Breast epithelium (tissue), 3 donors: ENCODE results near the gene NAB1.

Source experiments
- POLR2A ChIP-seq: fragments of 450-650 bp; IDR thresholded peaks from one replicate; pipeline ENCODE4 v1.6.1; 2016; ENCODE audit warnings: antibody characterized with exemption, mild to moderate bottlenecking, moderate library complexity
- POLR2AphosphoS5 ChIP-seq, 3 donors: sonication (generic); formaldehyde crosslinking; IDR thresholded peaks; one replicate each; pipeline ENCODE4 v1.6.1; 2017; ENCODE audit warnings: antibody characterized with exemption in 3 of 3
- TF ChIP-seq, protein P1 (sequence below), 3 donors: fragments of 450-650 bp; IDR thresholded peaks; one replicate each; pipeline ENCODE4 v1.5.1; 2016 to 2017; ENCODE audit warnings: antibody characterized with exemption in 3 of 3, mild to moderate bottlenecking in 3 of 3, moderate library complexity in 3 of 3

DNA sequence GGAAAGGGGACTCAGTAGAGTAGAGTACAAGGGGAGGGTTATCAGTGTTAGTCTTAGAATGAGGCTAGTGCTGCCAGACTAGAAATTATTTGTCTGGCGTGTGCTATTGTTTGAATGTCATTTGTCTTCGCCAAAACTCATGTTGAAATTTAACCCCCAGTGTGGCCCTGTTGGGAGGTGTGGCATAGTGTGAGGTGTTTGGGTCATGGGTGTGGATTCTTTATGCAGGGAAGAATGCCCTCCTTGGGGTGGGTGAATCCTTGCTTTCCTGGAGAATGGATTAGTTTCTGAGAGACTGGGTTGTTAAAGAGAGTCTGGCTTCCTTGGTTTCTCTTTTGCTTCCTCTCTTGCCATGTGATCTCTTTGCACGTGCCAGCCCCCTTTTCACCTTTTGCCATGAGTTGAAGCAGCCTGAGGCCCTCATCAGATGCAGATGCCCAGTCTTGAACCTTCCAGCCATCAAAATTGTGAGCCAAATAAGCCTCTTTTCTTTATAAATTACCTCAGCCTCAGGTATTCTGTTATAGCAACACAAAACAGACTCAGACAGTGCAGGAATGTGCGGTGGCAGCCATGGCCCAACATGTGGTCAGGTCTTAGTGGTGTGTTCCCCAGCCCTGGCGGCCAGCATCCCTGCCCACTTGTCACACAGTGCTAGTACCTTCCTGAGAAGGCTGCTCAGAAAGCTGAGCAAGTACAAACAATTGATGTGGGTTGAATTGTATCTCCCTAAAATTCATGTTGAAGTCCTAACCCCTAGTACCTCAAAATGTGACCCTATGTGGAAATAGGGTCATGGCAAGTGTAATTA lies 48.4 kb upstream of the NAB1 start:
- no peak for TF ChIP-seq POLR2AphosphoS5 (IDR thresholded peaks at IDR 0.05)
- TF ChIP-seq, protein P1, sequence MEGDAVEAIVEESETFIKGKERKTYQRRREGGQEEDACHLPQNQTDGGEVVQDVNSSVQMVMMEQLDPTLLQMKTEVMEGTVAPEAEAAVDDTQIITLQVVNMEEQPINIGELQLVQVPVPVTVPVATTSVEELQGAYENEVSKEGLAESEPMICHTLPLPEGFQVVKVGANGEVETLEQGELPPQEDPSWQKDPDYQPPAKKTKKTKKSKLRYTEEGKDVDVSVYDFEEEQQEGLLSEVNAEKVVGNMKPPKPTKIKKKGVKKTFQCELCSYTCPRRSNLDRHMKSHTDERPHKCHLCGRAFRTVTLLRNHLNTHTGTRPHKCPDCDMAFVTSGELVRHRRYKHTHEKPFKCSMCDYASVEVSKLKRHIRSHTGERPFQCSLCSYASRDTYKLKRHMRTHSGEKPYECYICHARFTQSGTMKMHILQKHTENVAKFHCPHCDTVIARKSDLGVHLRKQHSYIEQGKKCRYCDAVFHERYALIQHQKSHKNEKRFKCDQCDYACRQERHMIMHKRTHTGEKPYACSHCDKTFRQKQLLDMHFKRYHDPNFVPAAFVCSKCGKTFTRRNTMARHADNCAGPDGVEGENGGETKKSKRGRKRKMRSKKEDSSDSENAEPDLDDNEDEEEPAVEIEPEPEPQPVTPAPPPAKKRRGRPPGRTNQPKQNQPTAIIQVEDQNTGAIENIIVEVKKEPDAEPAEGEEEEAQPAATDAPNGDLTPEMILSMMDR (IDR thresholded peaks at IDR 0.05) = no peak
- no peak for TF ChIP-seq POLR2A
